Measurements from ENCODE around the gene PRDM16. TPM values are rescaled to one million over a fixed set of nuclear protein-coding genes. Genes with fewer than 3 reads are reported as not detected.

Gene PRDM16
- total RNA-seq, 1 experiment from 2014 or later: 1.6 TPM

- POLR2A ChIA-PET: no interaction called here
- no peaks in the 10 kb centered on the region for H3K4me1 Mint-ChIP-seq
These were observed 72.1 kb downstream of the PRDM16 start for GRCh38 chr1:3141129-3141528.

GRCh38 chr1:3141836-3142235 is 72.8 kb downstream of the PRDM16 start:
- Mint-ChIP-seq H3K9me3 (peaks cover 7% of the 10 kb centered on the region), H3K27ac (no peak overlapping the region), H3K4me3 (no peak overlapping the region), H3K4me1 (no peaks in the 10 kb centered on the region), H3K27me3 (ENCODE audit: low read depth) (no peaks in the 10 kb centered on the region), H3K36me3 (no peaks in the 10 kb centered on the region)
- DNase-seq (ENCODE audit: low spot score): no peak
- TF ChIP-seq GABPB1 (CRISPR knock-in tag; IDR thresholded peaks at IDR 0.05) (no peak), CREB1 (CRISPR knock-in tag; IDR thresholded peaks at IDR 0.05) (no peak), ZNF423 (CRISPR knock-in tag; IDR thresholded peaks at IDR 0.05) (no peak), NR1H2 (CRISPR knock-in tag; IDR thresholded peaks at IDR 0.05) (no peak), TEAD1 (CRISPR knock-in tag; IDR thresholded peaks at IDR 0.05) (no peak), ARID4B (CRISPR knock-in tag; IDR thresholded peaks at IDR 0.05; ENCODE audit: borderline replicate concordance) (no peak), ESRRA (CRISPR knock-in tag; IDR thresholded peaks at IDR 0.05; ENCODE audit: borderline replicate concordance) (no peak)
- CTCF ChIA-PET: no interaction called here
- POLR2A ChIA-PET: no interaction called here
- ATAC-seq: no peak

More at GRCh38 chr1:3141129-3141528, 72.1 kb downstream of the PRDM16 start:
- H3K27me3 Mint-ChIP-seq (ENCODE audit: low read depth): no peaks in the 10 kb centered on the region
- no peaks in the 10 kb centered on the region for H3K36me3 Mint-ChIP-seq
- no peak overlapping the region for H3K27ac Mint-ChIP-seq
- H3K9me3 Mint-ChIP-seq: no peaks in the 10 kb centered on the region
- TF ChIP-seq RORB (CRISPR knock-in tag; IDR thresholded peaks at IDR 0.05): no peak
- TF ChIP-seq IRF2 (CRISPR knock-in tag; IDR thresholded peaks at IDR 0.05; ENCODE audit: borderline replicate concordance, low read depth): no peak
- no peak for TF ChIP-seq FOXP4 (CRISPR knock-in tag; IDR thresholded peaks at IDR 0.05)
- no peak for TF ChIP-seq RELA (CRISPR knock-in tag; IDR thresholded peaks at IDR 0.05; ENCODE audit: borderline replicate concordance)
- no peak for TF ChIP-seq MAX (CRISPR knock-in tag; IDR thresholded peaks at IDR 0.05)
- TF ChIP-seq OVOL2 (CRISPR knock-in tag; IDR thresholded peaks at IDR 0.05; ENCODE audit: borderline replicate concordance): no peak
- TF ChIP-seq ZNF532 (CRISPR knock-in tag; IDR thresholded peaks at IDR 0.05; ENCODE audit: borderline replicate concordance): no peak
- no peak for TF ChIP-seq SMAD4 (CRISPR knock-in tag; IDR thresholded peaks at IDR 0.05)
- DNase-seq (ENCODE audit: low spot score) (no peak), ATAC-seq (no peak)
- no peak overlapping the region for H3K4me3 Mint-ChIP-seq
- CTCF ChIA-PET: no interaction called here
